Measurements from ENCODE around the gene ANKRD13C.

GRCh38 chr1:70220517-70221237, 133.8 kb downstream of the ANKRD13C start:
- TF ChIP-seq, protein P1, sequence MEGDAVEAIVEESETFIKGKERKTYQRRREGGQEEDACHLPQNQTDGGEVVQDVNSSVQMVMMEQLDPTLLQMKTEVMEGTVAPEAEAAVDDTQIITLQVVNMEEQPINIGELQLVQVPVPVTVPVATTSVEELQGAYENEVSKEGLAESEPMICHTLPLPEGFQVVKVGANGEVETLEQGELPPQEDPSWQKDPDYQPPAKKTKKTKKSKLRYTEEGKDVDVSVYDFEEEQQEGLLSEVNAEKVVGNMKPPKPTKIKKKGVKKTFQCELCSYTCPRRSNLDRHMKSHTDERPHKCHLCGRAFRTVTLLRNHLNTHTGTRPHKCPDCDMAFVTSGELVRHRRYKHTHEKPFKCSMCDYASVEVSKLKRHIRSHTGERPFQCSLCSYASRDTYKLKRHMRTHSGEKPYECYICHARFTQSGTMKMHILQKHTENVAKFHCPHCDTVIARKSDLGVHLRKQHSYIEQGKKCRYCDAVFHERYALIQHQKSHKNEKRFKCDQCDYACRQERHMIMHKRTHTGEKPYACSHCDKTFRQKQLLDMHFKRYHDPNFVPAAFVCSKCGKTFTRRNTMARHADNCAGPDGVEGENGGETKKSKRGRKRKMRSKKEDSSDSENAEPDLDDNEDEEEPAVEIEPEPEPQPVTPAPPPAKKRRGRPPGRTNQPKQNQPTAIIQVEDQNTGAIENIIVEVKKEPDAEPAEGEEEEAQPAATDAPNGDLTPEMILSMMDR (IDR thresholded peaks at IDR 0.05): no peak
- TF ChIP-seq POLR2A (IDR thresholded peaks at IDR 0.05): no peak
